GM13976 (cell line): ENCODE measurements around the gene KDM4C.

ENCODE experiments used
- DNase-seq: peaks from one replicate; pipeline ENCODE4 v3.0.0; 2012; ENCODE audit warnings: low spot score
- in situ Hi-C: fragments of 300-500 bp; cut with MboI; formaldehyde crosslinking; loops from one replicate; pipeline ENCODE4 v1.12.0; 2022; ENCODE audit warnings: low sequenced_read_pairs, mixed read lengths, inconsistent platforms; ENCODE audit not compliant: unreplicated experiment
- TF ChIP-seq, protein P1 (sequence below): IDR thresholded peaks from 2 replicates; pipeline ENCODE4 v1.5.1; 2012; ENCODE audit warnings: borderline replicate concordance, mild to moderate bottlenecking; ENCODE audit not compliant: insufficient read depth; ENCODE audit errors: extremely low read depth, missing control alignments, control extremely low read depth

Gene KDM4C

DNA sequence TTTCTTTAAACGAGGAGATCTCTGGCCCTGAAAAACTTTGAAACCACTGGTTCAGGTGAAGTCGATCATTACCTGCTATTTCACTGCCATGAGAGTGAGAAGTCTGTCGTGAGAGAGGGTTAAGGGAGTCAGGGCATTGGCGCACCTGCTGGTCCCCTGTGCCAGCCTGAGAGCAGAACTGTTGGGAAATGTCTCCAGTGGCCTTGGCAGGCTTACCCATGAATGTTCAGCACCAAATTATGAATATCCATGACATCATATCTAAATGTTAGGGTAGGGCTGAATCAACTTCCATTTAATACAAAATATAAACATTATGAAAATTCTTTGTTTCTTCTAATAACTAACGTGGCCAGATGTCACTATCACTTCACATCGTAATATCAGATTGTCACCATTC, 379.3 kb downstream of the KDM4C start:
- DNase-seq: no peak
- in situ Hi-C loops: no loop called here
- TF ChIP-seq, protein P1, sequence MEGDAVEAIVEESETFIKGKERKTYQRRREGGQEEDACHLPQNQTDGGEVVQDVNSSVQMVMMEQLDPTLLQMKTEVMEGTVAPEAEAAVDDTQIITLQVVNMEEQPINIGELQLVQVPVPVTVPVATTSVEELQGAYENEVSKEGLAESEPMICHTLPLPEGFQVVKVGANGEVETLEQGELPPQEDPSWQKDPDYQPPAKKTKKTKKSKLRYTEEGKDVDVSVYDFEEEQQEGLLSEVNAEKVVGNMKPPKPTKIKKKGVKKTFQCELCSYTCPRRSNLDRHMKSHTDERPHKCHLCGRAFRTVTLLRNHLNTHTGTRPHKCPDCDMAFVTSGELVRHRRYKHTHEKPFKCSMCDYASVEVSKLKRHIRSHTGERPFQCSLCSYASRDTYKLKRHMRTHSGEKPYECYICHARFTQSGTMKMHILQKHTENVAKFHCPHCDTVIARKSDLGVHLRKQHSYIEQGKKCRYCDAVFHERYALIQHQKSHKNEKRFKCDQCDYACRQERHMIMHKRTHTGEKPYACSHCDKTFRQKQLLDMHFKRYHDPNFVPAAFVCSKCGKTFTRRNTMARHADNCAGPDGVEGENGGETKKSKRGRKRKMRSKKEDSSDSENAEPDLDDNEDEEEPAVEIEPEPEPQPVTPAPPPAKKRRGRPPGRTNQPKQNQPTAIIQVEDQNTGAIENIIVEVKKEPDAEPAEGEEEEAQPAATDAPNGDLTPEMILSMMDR: no peak

DNA sequence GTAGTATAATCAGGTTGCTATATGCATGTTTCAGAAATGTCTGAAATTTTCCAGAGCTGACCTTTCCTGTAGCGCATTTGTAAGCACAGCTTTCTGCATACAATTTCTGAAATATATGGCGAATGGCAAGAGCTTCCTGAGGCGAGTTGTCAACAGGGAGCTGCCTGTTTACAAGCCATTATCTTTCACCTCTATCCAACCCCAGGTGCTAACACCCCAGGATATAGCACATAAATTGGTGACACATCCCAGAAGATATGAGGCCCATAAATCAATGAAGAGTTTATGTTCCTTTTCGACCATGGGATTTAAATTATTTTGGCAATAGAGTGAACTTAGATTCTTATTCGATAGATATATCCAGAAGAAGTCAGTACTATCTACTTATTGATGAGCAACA, 379.8 kb downstream of the KDM4C start:
- TF ChIP-seq, protein P1: no peak
- in situ Hi-C loops: no loop called here
- no peak for DNase-seq

- TF ChIP-seq, protein P1: no peak
- DNase-seq: no peak
- in situ Hi-C loops: no loop called here
Measured at GRCh38 chr9:7139886-7140285, 382.1 kb downstream of the KDM4C start.

DNA sequence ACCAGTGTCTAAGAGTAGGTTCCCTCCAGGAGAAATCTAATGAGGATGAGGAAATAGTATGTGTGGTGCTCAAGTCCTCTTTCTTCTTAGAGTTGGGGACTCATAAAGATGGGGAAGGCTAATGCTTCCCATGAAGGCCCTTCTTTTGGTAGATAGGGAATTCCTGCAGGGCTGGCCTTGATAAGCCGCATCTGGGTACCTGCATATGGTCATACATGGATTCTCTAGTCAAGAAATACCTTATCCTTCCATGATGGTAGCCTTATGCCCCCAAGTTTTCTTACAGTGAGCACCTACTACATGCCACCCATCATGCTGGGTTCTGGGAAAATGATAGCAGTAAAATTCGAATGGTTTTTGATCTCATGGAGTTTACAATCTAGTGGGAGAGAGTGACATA, 382.6 kb downstream of the KDM4C start:
- no peak for DNase-seq
- TF ChIP-seq, protein P1: no peak
- in situ Hi-C loops: no loop called here

- TF ChIP-seq, protein P1: no peak
Measured at GRCh38 chr9:7143645-7144200, 385.9 kb downstream of the KDM4C start.

GRCh38 chr9:7144265-7145046, 386.7 kb downstream of the KDM4C start:
- in situ Hi-C loops: no loop called here

More at GRCh38 chr9:7143645-7144200, 385.9 kb downstream of the KDM4C start:
- in situ Hi-C loops: no loop called here
- DNase-seq: no peak

More at GRCh38 chr9:7144265-7145046, 386.7 kb downstream of the KDM4C start:
- TF ChIP-seq, protein P1: no peak
- DNase-seq: no peak
